Trophoblast cell (in vitro differentiated cells and primary cell): ENCODE data around the gene FANCC.

Source experiments
- DNase-seq, 2 donors: peaks; one replicate each; pipeline ENCODE4 v3.0.0-alpha.2; 2016
- H2AFZ ChIP-seq: 2 replicates; pipeline ENCODE4 v1.6.1; 2013; ENCODE audit warnings: low read length, moderate library complexity, mild to moderate bottlenecking; ENCODE audit not compliant: insufficient read depth, poor library complexity
- H2AK5ac ChIP-seq: 2 replicates; pipeline ENCODE4 v1.6.1; 2013; ENCODE audit warnings: mild to moderate bottlenecking, low read length
- H2BK120ac ChIP-seq: 2 replicates; pipeline ENCODE4 v1.6.1; 2013; ENCODE audit warnings: low read length, mild to moderate bottlenecking, moderate library complexity; ENCODE audit not compliant: insufficient read depth, poor library complexity
- H2BK12ac ChIP-seq: 2 replicates; pipeline ENCODE4 v1.6.1; 2013; ENCODE audit warnings: mild to moderate bottlenecking, low read length, moderate library complexity
- H2BK5ac ChIP-seq: 2 replicates; pipeline ENCODE4 v1.6.1; 2013; ENCODE audit warnings: low read length, low read depth, moderate library complexity, mild to moderate bottlenecking; ENCODE audit not compliant: poor library complexity
- H3K14ac ChIP-seq: 2 replicates; pipeline ENCODE4 v1.6.1; 2013; ENCODE audit warnings: mild to moderate bottlenecking, low read length
- H3K18ac ChIP-seq: 2 replicates; pipeline ENCODE4 v1.6.1; 2013; ENCODE audit warnings: mild to moderate bottlenecking, low read length
- H3K23ac ChIP-seq: 2 replicates; pipeline ENCODE4 v1.6.1; 2013; ENCODE audit warnings: low read length
- H3K27ac ChIP-seq: 2 replicates; pipeline ENCODE4 v1.5.1; 2013; ENCODE audit warnings: low read depth, mild to moderate bottlenecking, inconsistent platforms, low read length, moderate library complexity
- H3K27me3 ChIP-seq: 2 replicates; pipeline ENCODE4 v1.6.1; 2013; ENCODE audit warnings: inconsistent platforms, mild to moderate bottlenecking, low read length, moderate library complexity; ENCODE audit not compliant: insufficient read depth
- H3K36me3 ChIP-seq, 2 experiments: 1 replicate in 1 of 2; 2 replicates in 1 of 2; pipeline ENCODE4 v1.6.1; 2013; ENCODE audit warnings: low read length in 2 of 2, mild to moderate bottlenecking in 2 of 2, moderate library complexity in 1 of 2; ENCODE audit not compliant: insufficient read depth in 2 of 2, control insufficient read depth in 1 of 2
- H3K4ac ChIP-seq: 2 replicates; pipeline ENCODE4 v1.6.1; 2013; ENCODE audit warnings: low read depth, mild to moderate bottlenecking, low read length, moderate library complexity
- H3K4me1 ChIP-seq, 2 experiments: 1 replicate in 1 of 2; 2 replicates in 1 of 2; pipeline ENCODE4 v1.6.1; 2013; ENCODE audit warnings: low read length in 2 of 2, mild to moderate bottlenecking in 2 of 2, moderate library complexity in 1 of 2; ENCODE audit not compliant: insufficient read depth in 2 of 2, control insufficient read depth in 1 of 2
- H3K4me2 ChIP-seq: 2 replicates; pipeline ENCODE4 v1.6.1; 2013; ENCODE audit warnings: inconsistent platforms, mild to moderate bottlenecking, low read length, moderate library complexity
- H3K4me3 ChIP-seq: 2 replicates; pipeline ENCODE4 v1.5.1; 2013; ENCODE audit warnings: mild to moderate bottlenecking, low read depth, low read length, inconsistent platforms
- H3K79me1 ChIP-seq: one replicate; pipeline ENCODE4 v1.6.1; 2013; ENCODE audit warnings: low read length
- H3K79me2 ChIP-seq: 2 replicates; pipeline ENCODE4 v1.6.1; 2013; ENCODE audit warnings: low read length, mild to moderate bottlenecking; ENCODE audit not compliant: control insufficient read depth, insufficient read depth, poor library complexity
- H3K9ac ChIP-seq: 2 replicates; pipeline ENCODE4 v1.6.1; 2013; ENCODE audit warnings: mild to moderate bottlenecking, low read length
- H3K9me3 ChIP-seq: 2 replicates; pipeline ENCODE4 v1.6.1; 2013; ENCODE audit warnings: low read depth, mild to moderate bottlenecking, control low read depth, inconsistent platforms, low read length; ENCODE audit not compliant: insufficient read depth
- H4K12ac ChIP-seq: 2 replicates; pipeline ENCODE4 v1.6.1; 2013; ENCODE audit warnings: low read depth, mild to moderate bottlenecking, low read length, moderate library complexity
- H4K8ac ChIP-seq: 2 replicates; pipeline ENCODE4 v1.6.1; 2013; ENCODE audit warnings: low read depth, mild to moderate bottlenecking, low read length, moderate library complexity
- H4K91ac ChIP-seq: one replicate; pipeline ENCODE4 v1.6.1; 2013; ENCODE audit warnings: low read depth, mild to moderate bottlenecking, low read length, moderate library complexity
- WGBS: extraction: QIAGEN DNeasy Blood & Tissue Kit; methylation state at CpG from one replicate; pipeline ENCODE4 v1.1.7; 2013; ENCODE audit warnings: missing lambda C conversion rate; ENCODE audit not compliant: insufficient read length, insufficient coverage; ENCODE audit errors: extremely low coverage; 5-methylcytosine and 5-hydroxymethylcytosine counted together

FANCC gene

GRCh38 chr9:95157481-95158151 is 159.9 kb downstream of the FANCC start:
- Histone ChIP-seq H3K4ac (no peak overlapping the region), H3K4me3 (no peak overlapping the region), H3K14ac (no peak overlapping the region), H3K9me3 (no peaks in the 10 kb centered on the region), H3K79me2 (no peaks in the 10 kb centered on the region), H3K18ac (no peak overlapping the region), H2BK5ac (no peak overlapping the region), H2AFZ (no peak overlapping the region), H3K9ac (no peak overlapping the region), H4K8ac (no peak overlapping the region), H4K12ac (no peak overlapping the region), H2BK120ac (no peak overlapping the region), H3K23ac (no peak overlapping the region), H2BK12ac (no peak overlapping the region), H4K91ac (no peak overlapping the region), H3K27me3 (no peaks in the 10 kb centered on the region), H3K4me2 (no peak overlapping the region), H2AK5ac (no peak overlapping the region), H3K27ac (no peak overlapping the region), H3K4me1 (no peaks in the 10 kb centered on the region), H3K36me3 (peaks cover 0 to 2% of the 10 kb centered on the region in 2 experiments), H3K79me1 (no peaks in the 10 kb centered on the region)
- WGBS: no CpG with 5 or more reads among the region's 7 CpGs
- DNase-seq: no peak

GRCh38 chr9:95156074-95156473 is 161.4 kb downstream of the FANCC start:
- Histone ChIP-seq H2BK120ac (no peak overlapping the region), H3K4me1 (no peaks in the 10 kb centered on the region), H3K27me3 (no peaks in the 10 kb centered on the region), H3K4me2 (no peak overlapping the region), H3K79me1 (no peaks in the 10 kb centered on the region), H4K12ac (no peak overlapping the region), H3K14ac (no peak overlapping the region), H2AK5ac (no peak overlapping the region), H2BK12ac (no peak overlapping the region), H3K79me2 (no peaks in the 10 kb centered on the region), H4K8ac (no peak overlapping the region), H3K4ac (no peak overlapping the region), H2BK5ac (no peak overlapping the region), H2AFZ (no peak overlapping the region), H3K23ac (no peak overlapping the region), H4K91ac (no peak overlapping the region), H3K9me3 (no peaks in the 10 kb centered on the region), H3K36me3 (peaks cover 2% of the 10 kb centered on the region in 2 experiments), H3K4me3 (no peak overlapping the region), H3K18ac (no peak overlapping the region), H3K9ac (no peak overlapping the region), H3K27ac (no peak overlapping the region)
- DNase-seq: no peak
- no CpG with 5 or more reads among the region's 2 CpGs for WGBS

GRCh38 chr9:95155220-95155619 is 162.3 kb downstream of the FANCC start:
- Histone ChIP-seq H3K4me1 (no peaks in the 10 kb centered on the region), H3K18ac (no peak overlapping the region), H2AK5ac (no peak overlapping the region), H4K8ac (no peak overlapping the region), H2BK12ac (no peak overlapping the region), H3K36me3 (peaks cover 2% of the 10 kb centered on the region in 2 experiments), H3K23ac (no peak overlapping the region), H3K79me2 (no peaks in the 10 kb centered on the region), H2AFZ (no peak overlapping the region), H3K79me1 (no peaks in the 10 kb centered on the region), H3K9me3 (no peaks in the 10 kb centered on the region), H3K27me3 (no peaks in the 10 kb centered on the region), H3K9ac (no peak overlapping the region), H4K12ac (no peak overlapping the region), H4K91ac (no peak overlapping the region), H3K14ac (no peak overlapping the region), H2BK120ac (no peak overlapping the region), H2BK5ac (no peak overlapping the region), H3K4ac (no peak overlapping the region), H3K27ac (no peak overlapping the region), H3K4me3 (no peak overlapping the region), H3K4me2 (no peak overlapping the region)
- no peak for DNase-seq
- no CpG with 5 or more reads among the region's 3 CpGs for WGBS

GRCh38 chr9:95150903-95151302 is 166.6 kb downstream of the FANCC start:
- Histone ChIP-seq H3K18ac (no peak overlapping the region), H4K91ac (no peak overlapping the region), H3K23ac (no peak overlapping the region), H3K4me1 (no peaks in the 10 kb centered on the region), H2AFZ (no peak overlapping the region), H3K79me1 (no peaks in the 10 kb centered on the region), H3K4me3 (no peak overlapping the region), H4K12ac (no peak overlapping the region), H3K36me3 (peaks cover 2% of the 10 kb centered on the region in 2 experiments), H3K4me2 (no peak overlapping the region), H2AK5ac (no peak overlapping the region), H4K8ac (no peak overlapping the region), H3K27me3 (no peaks in the 10 kb centered on the region), H3K9ac (no peak overlapping the region), H2BK120ac (no peak overlapping the region), H3K79me2 (no peaks in the 10 kb centered on the region), H3K27ac (no peak overlapping the region), H3K9me3 (no peaks in the 10 kb centered on the region), H2BK5ac (no peak overlapping the region), H2BK12ac (no peak overlapping the region), H3K14ac (no peak overlapping the region), H3K4ac (no peak overlapping the region)
- WGBS: no CpG with 5 or more reads among the region's 7 CpGs
- no peak for DNase-seq
